SU-DHL-6 (cell line): ENCODE data around the gene EPB41L5.

Experiments
- H2AFZ ChIP-seq: fragments of 200-600 bp; sonication (generic); 2 replicates; pipeline ENCODE4 v1.6.1; 2014; ENCODE audit warnings: low read depth, mild to moderate bottlenecking, moderate library complexity, mixed read lengths, antibody characterized with exemption, low read length; ENCODE audit not compliant: severe bottlenecking
- H3F3A ChIP-seq: fragments of 200-600 bp; shearing (Covaris generic); 2 replicates; pipeline ENCODE4 v1.6.0; 2016; ENCODE audit warnings: antibody characterized with exemption, mild to moderate bottlenecking; ENCODE audit not compliant: insufficient read depth
- H3K27ac ChIP-seq: fragments of 200-600 bp; sonication (generic); 2 replicates; pipeline ENCODE4 v1.5.1; 2016; ENCODE audit warnings: low read depth, mild to moderate bottlenecking, low read length, moderate library complexity, mixed read lengths
- H3K27me3 ChIP-seq: fragments of 200-600 bp; sonication (generic), shearing (Covaris generic); 2 replicates; pipeline ENCODE4 v1.6.0; 2014; ENCODE audit warnings: mild to moderate bottlenecking, low read length
- H3K36me3 ChIP-seq: fragments of 200-600 bp; sonication (generic); 2 replicates; pipeline ENCODE4 v1.6.1; 2014; ENCODE audit warnings: mild to moderate bottlenecking, low read length, mixed read lengths
- H3K4me2 ChIP-seq: fragments of 300-600, 200-600 bp; shearing (Covaris generic), sonication (generic); 2 replicates; pipeline ENCODE4 v1.6.0; 2014; ENCODE audit warnings: low read length, low read depth, mild to moderate bottlenecking; ENCODE audit not compliant: poor library complexity, severe bottlenecking
- H3K4me3 ChIP-seq: fragments of 200-600 bp; sonication (generic); 2 replicates; pipeline ENCODE4 v1.5.1; 2014; ENCODE audit warnings: antibody characterized with exemption, low read length, mild to moderate bottlenecking, mixed read lengths; ENCODE audit not compliant: insufficient read depth, poor library complexity, severe bottlenecking
- H3K79me2 ChIP-seq: fragments of 200-600 bp; sonication (generic); 2 replicates; pipeline ENCODE4 v1.6.1; 2014; ENCODE audit warnings: mild to moderate bottlenecking, low read length, moderate library complexity; ENCODE audit not compliant: insufficient read depth
- H3K9ac ChIP-seq: fragments of 200-600 bp; sonication (generic); 2 replicates; pipeline ENCODE4 v1.7.0; 2014; ENCODE audit warnings: mild to moderate bottlenecking, low read length
- H3K9me2 ChIP-seq: fragments of 200-600 bp; sonication (generic); replicated peaks from 2 replicates; pipeline ENCODE4 v1.6.1; 2014; ENCODE audit warnings: low read length; ENCODE audit not compliant: insufficient read depth
- H3K9me3 ChIP-seq: fragments of 200-600 bp; sonication (generic); 2 replicates; pipeline ENCODE4 v1.6.1; 2014; ENCODE audit warnings: low read length, mixed read lengths; ENCODE audit not compliant: insufficient read depth
- H4K20me1 ChIP-seq: fragments of 200-600 bp; sonication (generic); 2 replicates; pipeline ENCODE4 v1.6.1; 2014; ENCODE audit warnings: low read depth, mild to moderate bottlenecking, antibody characterized with exemption, low read length, moderate library complexity, mixed read lengths
- CTCF ChIP-seq: fragments of 200-600 bp; sonication (generic); IDR thresholded peaks from one replicate; pipeline ENCODE4 v1.5.1; 2017; ENCODE audit warnings: antibody characterized with exemption, mild to moderate bottlenecking, low read length, moderate library complexity; ENCODE audit not compliant: insufficient read depth, poor library complexity, severe bottlenecking
- EZH2phosphoT487 ChIP-seq: fragments of 200-600 bp; sonication (generic), shearing (Covaris generic); conservative IDR thresholded peaks from 2 replicates; pipeline ENCODE4 v1.6.1; 2018; ENCODE audit warnings: mild to moderate bottlenecking, antibody characterized with exemption, low read length, moderate library complexity, mixed read lengths

The EPB41L5 gene

GRCh38 chr2:120161190-120161589 lies 148.3 kb downstream of the EPB41L5 start:
- Histone ChIP-seq H3K9me2 (no peaks in the 10 kb centered on the region), H3K9me3 (no peaks in the 10 kb centered on the region), H3K36me3 (no peaks in the 10 kb centered on the region), H3K27me3 (no peaks in the 10 kb centered on the region), H3K79me2 (no peaks in the 10 kb centered on the region), H3F3A (no peaks in the 10 kb centered on the region), H3K27ac (no peak overlapping the region), H3K4me2 (no peak overlapping the region), H3K9ac (no peak overlapping the region), H4K20me1 (no peaks in the 10 kb centered on the region), H2AFZ (no peak overlapping the region), H3K4me3 (no peak overlapping the region)
- TF ChIP-seq EZH2phosphoT487 (no peak), CTCF (no peak)

GRCh38 chr2:120162716-120163115 lies 149.8 kb downstream of the EPB41L5 start:
- Histone ChIP-seq H3K4me2 (no peak overlapping the region), H3K79me2 (no peaks in the 10 kb centered on the region), H3F3A (no peaks in the 10 kb centered on the region), H3K27ac (no peak overlapping the region), H3K9me2 (no peaks in the 10 kb centered on the region), H2AFZ (no peak overlapping the region), H3K27me3 (no peaks in the 10 kb centered on the region), H3K9me3 (no peaks in the 10 kb centered on the region), H3K4me3 (no peak overlapping the region), H3K9ac (no peak overlapping the region), H3K36me3 (no peaks in the 10 kb centered on the region), H4K20me1 (no peaks in the 10 kb centered on the region)
- no peak for TF ChIP-seq CTCF
- TF ChIP-seq EZH2phosphoT487, result no peak

- TF ChIP-seq CTCF (no peak), EZH2phosphoT487 (no peak)
- Histone ChIP-seq H3K9me3 (no peaks in the 10 kb centered on the region), H3K4me2 (no peak overlapping the region), H3K9ac (no peak overlapping the region), H3K27me3 (no peaks in the 10 kb centered on the region), H4K20me1 (no peaks in the 10 kb centered on the region), H3K9me2 (no peaks in the 10 kb centered on the region), H3K4me3 (no peak overlapping the region), H3F3A (no peaks in the 10 kb centered on the region), H2AFZ (no peak overlapping the region), H3K36me3 (no peaks in the 10 kb centered on the region), H3K27ac (no peak overlapping the region), H3K79me2 (no peaks in the 10 kb centered on the region)
These were observed 154.4 kb downstream of the EPB41L5 start for GRCh38 chr2:120167272-120167671.

- TF ChIP-seq EZH2phosphoT487 (no peak), CTCF (no peak)
- Histone ChIP-seq H4K20me1 (no peaks in the 10 kb centered on the region), H3K36me3 (no peaks in the 10 kb centered on the region), H3K4me2 (no peak overlapping the region), H3K27me3 (no peaks in the 10 kb centered on the region), H3F3A (no peaks in the 10 kb centered on the region), H3K9ac (no peak overlapping the region), H3K9me2 (no peaks in the 10 kb centered on the region), H3K27ac (no peak overlapping the region), H3K9me3 (no peaks in the 10 kb centered on the region), H2AFZ (no peak overlapping the region), H3K79me2 (no peaks in the 10 kb centered on the region), H3K4me3 (no peak overlapping the region)
These were observed 156.1 kb downstream of the EPB41L5 start for GRCh38 chr2:120169020-120169419.
